HG03571 (cell line): Measurements from ENCODE around the gene HRH2.
A peak's percentile ranks its signal among the peaks of the same experiment; 100 is the strongest.
"Not testable (repeated sequence)": the region's sequence is repeated elsewhere in the genome, so short reads cannot be mapped to it uniquely, and the experiment has no call there.

Source experiments
- ATAC-seq: cut with Tn5 transposase; IDR thresholded peaks from one replicate; pipeline ENCODE4 v1.9.1; 2021; ENCODE audit not compliant: unreplicated experiment

The HRH2 gene

DNA sequence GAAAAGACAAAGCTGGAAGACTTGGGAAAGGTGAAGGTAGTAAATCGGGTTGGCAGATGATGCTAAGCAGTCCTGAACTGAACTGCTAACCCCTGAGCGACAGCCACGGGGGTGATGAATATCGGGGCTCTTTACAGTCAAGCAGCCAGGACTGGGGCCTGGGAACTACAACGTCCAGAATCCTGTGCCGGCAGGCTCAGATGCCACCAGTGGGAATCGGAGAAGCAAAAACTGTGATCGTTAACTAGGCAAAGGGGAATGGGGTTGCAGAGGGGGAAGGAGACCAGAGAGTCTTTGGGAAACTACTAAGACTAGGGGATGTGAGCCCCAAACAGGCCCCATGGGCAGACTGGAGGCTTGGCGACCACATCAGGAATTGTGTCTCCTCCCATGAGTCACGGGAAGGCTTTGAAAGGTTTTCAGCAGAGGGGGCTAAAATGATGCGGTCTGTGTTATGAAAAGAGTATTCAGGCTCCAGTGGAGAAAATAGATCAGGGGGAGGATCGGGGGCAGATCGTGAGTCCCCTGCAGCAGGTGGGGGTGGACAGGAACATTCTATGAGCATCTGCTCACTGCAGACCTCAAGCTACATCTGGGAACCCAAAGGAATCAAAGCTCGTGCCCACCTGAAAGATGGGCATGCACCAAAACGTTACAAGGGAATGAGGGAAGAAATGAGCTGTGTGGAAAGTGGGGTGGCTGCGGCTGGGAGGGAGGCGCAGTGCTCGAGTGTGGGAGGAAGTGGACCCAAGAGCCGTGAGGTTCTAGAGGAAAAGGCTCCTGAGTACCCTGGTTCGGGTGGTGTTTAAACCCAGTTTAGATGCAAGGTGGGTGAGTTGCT is 53.8 kb downstream of the HRH2 start:
- no peak for ATAC-seq

DNA sequence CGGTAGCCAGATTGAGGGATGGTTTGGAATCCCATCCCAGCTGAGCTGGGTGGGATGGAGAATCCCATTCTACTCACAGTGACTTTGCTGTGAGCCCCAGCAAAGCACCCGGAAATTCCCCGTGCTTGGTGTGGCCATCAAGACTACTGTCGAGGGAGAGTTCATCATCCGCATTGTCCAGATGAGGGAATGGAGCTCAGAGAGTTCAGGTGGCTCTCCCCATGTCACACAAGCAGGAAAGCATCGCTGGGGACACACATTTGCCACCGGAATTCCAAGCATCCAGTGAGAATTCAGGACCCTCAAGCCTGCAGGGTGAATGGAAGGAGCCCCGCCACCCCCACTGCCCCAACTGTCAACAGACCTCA is 54.4 kb downstream of the HRH2 start:
- no peak for ATAC-seq

DNA sequence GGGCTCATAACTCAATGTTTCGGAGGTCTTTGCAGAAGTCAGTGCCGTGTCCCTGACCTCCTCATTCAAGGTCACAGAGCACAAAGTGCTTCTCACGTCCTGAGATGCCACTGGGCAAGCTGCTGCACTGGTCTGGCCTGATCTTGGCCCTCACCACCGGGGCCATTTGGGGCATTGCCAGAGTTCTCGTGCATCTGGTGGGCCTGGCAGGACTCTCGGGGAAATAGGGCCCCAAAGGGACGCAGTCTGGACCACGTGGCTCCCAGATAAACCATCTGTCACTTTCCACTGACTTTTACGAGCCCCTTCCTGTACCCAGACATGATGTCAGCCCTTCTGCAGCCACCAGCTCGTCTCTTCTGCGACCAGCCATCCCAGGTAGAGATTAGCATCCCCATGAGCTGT is 54.8 kb downstream of the HRH2 start:
- ATAC-seq: no peak

GRCh38 chr5:175713930-175714329 is 56.1 kb downstream of the HRH2 start:
- no peak for ATAC-seq

DNA sequence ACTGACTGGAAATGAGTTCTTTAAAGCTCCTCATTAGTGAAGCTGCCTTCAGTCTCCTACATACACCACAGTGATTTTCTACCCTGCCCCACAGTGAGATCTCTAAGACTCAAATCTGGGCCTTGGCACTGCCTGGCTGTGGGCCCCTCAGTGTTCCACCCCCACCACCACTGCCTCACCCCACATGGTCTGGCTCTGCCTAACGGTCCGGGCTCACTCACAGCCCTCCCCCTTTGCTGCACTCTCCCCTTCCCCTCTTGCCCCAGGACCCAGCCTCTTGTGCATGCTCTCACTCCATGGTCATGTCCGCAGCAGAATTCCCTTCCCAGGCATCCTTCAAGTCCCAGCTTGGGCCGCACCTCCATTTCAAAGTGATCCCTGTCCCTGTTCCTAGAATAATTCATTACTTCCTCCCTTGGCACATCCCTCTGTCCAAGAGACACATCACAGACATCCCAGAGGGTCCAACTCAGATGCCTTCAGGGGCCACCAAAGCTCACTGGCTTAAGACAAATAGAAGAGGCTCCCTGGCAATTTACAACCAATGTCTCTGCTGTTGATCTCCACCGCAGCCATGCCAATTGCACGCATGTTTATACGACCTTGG is 56.7 kb downstream of the HRH2 start:
- ATAC-seq: no peak

GRCh38 chr5:175715627-175716522 is 58.0 kb downstream of the HRH2 start:
- ATAC-seq: no peak

- no peak for ATAC-seq
Observed at GRCh38 chr5:175717837-175718236, 60.0 kb downstream of the HRH2 start.

- no peak for ATAC-seq
Observed at GRCh38 chr5:175718401-175719108, 60.7 kb downstream of the HRH2 start.

DNA sequence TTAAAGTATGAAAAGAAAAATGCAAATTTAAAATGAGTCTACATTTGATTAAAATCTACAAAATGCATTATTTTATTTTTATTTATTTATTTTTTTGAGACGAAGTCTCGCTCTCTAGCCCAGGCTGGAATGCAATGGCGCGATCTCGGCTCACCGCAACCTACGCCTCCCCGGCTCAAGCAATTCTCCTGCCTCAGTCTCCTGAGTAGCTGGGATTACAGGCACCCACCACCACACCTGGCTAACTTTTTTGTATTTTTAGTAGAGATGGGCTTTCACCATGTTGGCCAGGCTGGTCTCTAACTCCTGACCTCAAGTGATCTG is 61.2 kb downstream of the HRH2 start:
- not testable (repeated sequence) for ATAC-seq

DNA sequence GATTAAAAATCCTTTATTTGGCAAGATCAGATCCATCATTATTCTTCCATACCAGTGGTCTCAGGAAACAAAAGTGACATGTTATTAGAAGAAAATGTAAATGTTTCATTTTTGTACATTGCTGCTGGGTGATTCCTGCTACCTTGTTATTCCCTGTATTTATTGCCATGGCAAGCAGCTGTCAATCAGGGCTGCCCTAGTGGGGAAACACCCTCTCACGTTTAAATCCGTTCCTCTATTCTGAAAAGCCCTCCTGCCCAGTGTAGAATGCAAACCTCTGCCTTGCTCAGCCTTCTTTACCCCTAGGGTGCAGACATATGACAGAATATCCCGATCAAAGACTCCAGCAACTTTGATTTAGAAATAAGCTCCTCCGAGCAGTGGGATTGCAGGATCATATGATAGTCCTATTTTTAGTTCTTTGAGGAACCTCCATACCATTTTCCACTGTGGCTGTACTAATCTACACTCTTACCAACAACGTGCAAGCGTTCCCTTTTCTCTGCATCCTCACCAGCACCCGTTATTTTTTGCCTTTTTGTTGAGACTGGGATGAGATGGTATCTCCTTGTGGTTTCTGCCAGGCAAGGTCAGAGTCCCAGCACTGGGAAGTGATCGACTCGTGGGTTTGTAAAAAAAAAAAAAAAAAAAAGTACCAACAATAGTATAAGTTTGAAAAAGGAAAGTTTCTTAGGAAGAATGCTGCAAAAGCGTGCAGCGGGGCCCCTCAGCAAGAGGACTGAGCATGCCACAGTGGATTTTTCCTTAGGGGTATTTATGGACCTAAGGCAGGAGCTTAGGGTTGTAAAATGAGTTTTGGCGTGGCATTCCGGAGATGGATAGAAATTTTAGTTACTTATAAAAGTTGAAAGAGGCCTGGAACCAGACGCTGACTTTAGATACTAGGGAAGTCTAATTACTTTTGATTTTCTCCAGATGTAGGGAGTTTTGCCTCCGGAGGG is 66.7 kb downstream of the HRH2 start:
- ATAC-seq: no peak

DNA sequence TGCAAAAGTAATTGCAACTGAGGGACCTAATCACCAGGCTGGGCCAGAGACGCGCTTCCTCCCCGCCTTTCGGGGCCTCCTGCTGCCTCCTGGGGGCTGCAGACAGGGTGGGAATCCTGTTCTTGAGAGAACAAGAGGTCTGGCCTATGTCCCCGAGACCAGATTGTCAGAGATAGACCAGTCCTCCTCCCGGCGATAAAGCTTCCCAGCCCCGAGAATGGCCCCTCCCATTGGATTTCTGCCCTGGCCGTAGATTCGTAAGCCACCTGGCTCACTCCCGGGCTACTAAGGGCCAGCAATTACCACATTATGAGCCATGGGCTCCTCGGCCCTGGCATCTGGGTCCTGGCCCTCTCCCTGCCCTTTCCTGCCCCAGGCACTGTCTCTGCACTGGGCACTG is 70.4 kb downstream of the HRH2 start:
- ATAC-seq: no peak

- ATAC-seq: no peak
Observed at GRCh38 chr5:175728885-175729828, 71.3 kb downstream of the HRH2 start.

- peak; percentile 91 for ATAC-seq
Observed at GRCh38 chr5:175729829-175730277, 72.0 kb downstream of the HRH2 start.

- no peak for ATAC-seq
Observed at GRCh38 chr5:175731172-175731571, 73.3 kb downstream of the HRH2 start.

- ATAC-seq: no peak
Observed at GRCh38 chr5:175731756-175732465, 74.0 kb downstream of the HRH2 start.

DNA sequence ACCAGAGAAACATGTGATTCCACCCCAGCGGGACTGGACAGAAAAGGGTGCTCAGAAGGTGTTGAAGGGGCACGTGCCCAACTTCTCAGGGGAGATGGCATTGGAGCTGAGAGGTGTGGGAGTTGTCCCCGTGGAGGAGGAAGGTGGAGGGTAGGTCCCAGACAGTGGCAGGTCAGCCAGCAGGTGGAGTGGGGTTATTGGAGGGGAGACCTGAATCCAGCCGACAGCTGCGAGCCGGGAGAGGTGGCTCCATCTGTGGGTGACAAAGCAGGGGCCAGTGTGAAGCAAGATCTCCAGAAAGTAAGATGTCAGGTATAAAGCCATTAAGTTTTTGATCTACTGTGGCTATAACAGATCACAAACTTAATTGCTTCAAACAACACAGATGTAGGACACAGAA is 75.1 kb downstream of the HRH2 start:
- no peak for ATAC-seq

- ATAC-seq: no peak
Observed at GRCh38 chr5:175734016-175734415, 76.1 kb downstream of the HRH2 start.

DNA sequence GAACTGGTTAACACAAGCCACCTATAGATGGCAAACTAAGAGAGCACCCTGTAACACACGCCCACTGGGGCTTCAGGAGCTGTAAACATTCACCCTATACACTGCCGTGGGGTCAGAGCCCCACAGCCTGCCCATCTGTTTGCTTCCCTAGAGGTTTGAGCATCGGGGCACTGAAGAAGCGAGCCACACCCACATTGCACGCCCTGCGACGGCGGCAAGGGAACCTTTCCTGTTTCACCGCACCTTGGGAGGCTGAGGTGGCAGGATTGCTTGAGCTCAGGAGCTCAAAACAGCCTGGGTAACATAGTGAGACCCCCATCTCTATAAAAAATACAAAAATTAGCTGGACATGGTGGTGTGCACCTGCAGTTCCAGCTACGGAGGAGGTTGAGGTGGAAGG is 76.6 kb downstream of the HRH2 start:
- no peak for ATAC-seq
